GM04503 (cell line): Measurements from ENCODE around the gene TSN.

Experiments
- DNase-seq: peaks from one replicate; pipeline ENCODE4 v3.0.0-alpha.2; 2012; ENCODE audit warnings: low read depth

Gene TSN

GRCh38 chr2:121746071-121746578 lies 9.3 kb upstream of the TSN start:
- no peak for DNase-seq

DNA sequence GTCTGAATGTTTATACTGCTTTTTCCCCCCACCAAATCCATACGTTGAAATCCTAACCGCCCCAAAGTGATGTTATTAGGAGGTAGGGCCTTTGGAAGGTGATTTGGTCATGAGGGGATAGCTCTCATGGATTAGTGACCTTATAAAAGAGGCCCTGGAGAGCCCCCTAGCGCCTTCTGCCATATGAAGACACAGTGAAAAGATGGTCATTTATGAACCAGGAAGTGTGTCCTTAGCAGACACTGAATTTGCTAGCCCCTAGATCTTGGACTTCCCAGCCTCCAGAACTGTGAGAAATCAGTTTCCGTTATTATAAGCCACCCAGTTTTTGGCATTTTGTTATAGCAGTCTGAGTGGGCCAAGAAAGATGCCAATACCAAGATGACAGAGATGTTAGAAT lies 7.2 kb upstream of the TSN start:
- no peak for DNase-seq

DNA sequence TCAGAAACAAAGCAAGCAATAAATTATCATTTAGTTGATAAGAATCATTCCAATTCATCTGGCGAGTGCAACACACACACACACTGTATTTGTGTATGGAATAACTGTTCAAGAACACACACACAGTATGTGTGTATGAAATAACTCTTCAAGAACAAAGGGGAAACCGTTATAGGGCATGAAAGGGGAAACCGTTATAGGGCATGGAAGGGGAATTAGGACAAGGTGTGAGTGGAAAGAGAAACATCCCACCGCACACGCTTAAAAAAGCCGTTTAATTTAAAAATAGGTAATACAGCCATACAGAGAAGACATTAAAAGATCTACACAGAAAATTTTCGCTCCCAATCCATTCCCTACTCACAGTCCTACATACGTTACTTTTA lies 607 bp upstream of the TSN start:
- DNase-seq: no peak

GRCh38 chr2:121764681-121765228 lies 9.3 kb downstream of the TSN start:
- no peak for DNase-seq

- no peak for DNase-seq
Observed at GRCh38 chr2:121766624-121767023, 11.2 kb downstream of the TSN start.

DNA sequence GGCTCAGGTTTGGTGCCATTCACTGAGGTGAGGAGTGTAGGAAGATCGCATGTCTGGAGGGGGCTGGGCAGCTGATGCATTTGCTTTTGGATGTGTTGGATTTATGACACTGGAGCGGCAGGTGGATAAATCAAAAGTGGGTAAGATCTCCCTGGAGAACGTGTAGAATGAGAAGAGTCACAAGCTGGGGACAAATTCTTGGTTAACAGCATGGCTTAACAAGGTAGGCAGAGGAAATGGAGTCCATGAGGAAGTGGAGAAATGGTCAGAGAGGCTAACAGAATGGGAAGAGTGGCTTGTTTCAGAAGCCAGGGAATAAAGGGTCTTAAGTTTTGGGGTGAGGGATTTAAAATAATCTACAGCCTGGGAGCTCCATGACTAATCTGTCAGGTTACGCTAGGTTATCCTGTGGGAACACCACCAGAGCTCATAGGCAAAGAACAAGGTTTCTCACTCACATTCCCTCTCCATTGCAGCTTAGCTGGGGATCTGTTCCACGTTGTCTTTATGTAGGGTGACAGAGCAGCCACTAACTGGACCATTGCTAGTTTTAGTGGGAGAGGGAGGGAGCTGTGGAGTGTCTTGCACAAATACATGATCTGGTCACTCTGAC lies 12.8 kb downstream of the TSN start:
- DNase-seq: no peak

- no peak for DNase-seq
Observed at GRCh38 chr2:121771976-121772742, 16.7 kb downstream of the TSN start.

GRCh38 chr2:121774235-121774634 lies 18.8 kb downstream of the TSN start:
- DNase-seq: no peak

- no peak for DNase-seq
Observed at GRCh38 chr2:121776361-121776760, 20.9 kb downstream of the TSN start.

- no peak for DNase-seq
Observed at GRCh38 chr2:121776885-121777698, 21.6 kb downstream of the TSN start.

- no peak for DNase-seq
Observed at GRCh38 chr2:121777699-121778058, 22.2 kb downstream of the TSN start.

- DNase-seq: no peak
Observed at GRCh38 chr2:121778741-121779487, 23.5 kb downstream of the TSN start.

DNA sequence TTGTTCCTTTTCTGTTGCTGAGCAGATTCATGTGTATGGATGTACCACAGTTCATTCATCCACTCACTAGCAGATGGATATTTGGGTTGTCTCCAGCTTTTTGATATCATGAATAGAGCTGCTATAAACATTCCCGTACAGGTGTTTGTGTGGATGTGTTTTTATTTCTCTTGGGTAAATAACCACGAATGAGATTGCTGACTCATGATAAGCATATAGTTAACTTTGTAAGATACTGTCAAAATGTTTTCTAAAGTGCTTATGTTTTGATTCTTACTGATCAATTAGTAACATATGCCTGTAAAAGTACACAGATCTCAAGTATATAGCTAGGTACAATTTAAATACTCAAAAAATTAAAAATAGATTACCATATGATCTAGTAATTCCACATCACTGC lies 27.7 kb downstream of the TSN start:
- no peak for DNase-seq

GRCh38 chr2:121788685-121789084 lies 33.2 kb downstream of the TSN start:
- DNase-seq: no peak

- DNase-seq: peak; percentile 75
Observed at GRCh38 chr2:121790276-121790956, 35.0 kb downstream of the TSN start.

- DNase-seq: no peak
Observed at GRCh38 chr2:121791290-121791689, 35.8 kb downstream of the TSN start.

DNA sequence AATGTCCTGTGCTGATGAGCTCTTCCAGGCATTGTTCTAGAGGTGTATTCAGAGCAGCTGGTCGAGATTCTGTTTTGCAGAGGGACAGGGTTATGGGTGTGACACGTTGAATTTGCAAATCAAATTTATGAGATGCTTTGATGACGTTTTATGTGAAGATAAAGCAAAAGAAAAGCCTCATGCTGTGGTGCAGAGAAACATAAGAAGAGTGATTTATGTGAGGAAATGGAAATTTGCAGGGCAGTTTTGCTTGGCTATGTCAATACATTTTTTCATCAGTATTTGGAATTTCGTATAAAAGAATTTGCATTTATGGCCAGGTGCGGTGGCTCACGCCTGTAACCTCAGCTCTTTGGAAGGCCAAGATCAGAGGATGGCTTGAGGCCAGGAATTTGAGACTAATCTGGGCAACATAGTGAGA lies 36.4 kb downstream of the TSN start:
- DNase-seq: no peak

DNA sequence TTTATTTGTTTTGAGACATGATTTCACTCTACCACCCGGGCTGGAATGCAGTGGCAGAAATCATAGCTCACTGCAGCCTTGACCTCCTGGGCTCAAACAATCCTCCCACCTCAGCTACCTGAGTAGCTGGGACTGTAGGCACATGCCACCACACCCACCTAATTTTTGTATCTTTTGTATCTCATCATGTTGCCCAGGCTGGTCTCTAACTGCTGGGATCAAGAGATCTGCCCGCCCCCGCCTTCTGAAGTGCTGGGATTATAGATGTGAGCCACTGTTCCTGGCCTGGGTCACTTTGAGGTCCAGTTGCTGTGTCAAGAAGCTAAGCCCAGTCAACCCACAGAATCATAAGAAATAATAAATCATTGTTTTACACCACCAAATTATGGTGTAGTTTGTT lies 38.4 kb downstream of the TSN start:
- no peak for DNase-seq

DNA sequence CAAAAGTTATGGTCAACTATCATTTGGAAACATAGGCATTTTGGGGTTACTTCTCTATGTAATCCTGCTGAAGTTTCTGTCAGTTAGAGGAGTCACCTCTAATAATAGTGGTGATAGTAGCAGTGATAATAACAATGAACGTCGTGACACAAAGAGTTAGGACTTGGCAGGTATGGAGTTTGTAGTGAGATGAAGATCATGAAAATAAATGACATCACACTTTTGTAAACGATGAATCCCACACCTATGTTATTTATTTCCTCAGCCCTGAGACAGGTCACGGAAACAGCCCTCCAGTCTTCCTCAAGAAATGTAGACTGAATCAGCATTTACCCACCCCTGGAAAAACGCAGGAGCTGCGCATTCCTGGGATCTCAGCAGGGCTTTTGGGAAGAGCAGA lies 38.8 kb downstream of the TSN start:
- no peak for DNase-seq

DNA sequence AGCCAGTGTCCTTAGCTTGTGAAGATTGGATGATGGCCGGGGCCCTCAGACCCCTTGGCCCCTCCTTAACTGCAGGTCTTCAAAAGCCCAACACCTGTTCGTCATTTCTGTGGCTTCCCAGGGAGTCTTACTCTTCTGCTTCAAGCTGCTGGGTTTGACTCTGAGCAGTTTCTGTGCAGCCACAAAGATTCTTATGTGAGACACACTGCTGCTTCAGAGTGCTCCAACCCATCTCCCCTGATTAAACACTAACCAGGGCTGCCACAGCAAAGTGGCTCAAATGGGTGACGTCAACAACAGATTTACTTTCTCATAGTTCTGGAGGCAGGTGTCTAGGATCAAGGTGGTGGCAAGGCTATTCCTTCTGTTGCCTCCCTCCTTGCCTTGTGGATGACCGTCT lies 40.8 kb downstream of the TSN start:
- DNase-seq: no peak

DNA sequence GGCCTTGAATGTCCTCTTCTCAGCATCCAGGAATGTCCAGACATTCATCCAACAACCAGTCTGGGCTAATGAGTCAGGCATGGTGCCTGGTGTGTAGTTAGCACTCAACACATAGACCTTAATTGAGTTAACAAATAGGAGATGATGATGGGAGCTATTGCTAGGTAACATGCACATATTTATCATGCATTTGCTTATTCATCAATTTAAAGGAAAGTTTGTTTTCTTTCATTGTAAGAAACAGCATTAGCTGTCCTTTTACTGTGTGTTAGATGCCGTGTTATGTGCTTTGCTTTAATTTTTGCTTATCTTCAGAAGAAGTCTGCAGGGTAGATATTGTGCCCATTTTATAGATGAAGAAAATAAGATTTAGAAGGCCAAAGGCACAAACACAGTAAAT lies 43.2 kb downstream of the TSN start:
- DNase-seq: no peak
